Endothelial cell of umbilical vein (primary cell): ENCODE measurements around the gene ARID3B. TPM values are rescaled to one million over a fixed set of nuclear protein-coding genes. Genes with fewer than 3 reads are reported as not detected.

Experiments
- BruUV-seq: library from RNA; stranded (reverse); fragments of 400-500 nt; replicated peaks from 2 replicates; lab custom pipeline; 2021; lab: Mats Ljungman, UMichigan
- CTCF ChIA-PET: fragments of 300-600, 350-600 bp; sonication (Branson Sonifier 250); formaldehyde crosslinking; loops from one replicate; lab custom pipeline; 2021; ENCODE audit warnings: antibody characterized with exemption, inconsistent platforms; lab: Charles Lee
- POLR2A ChIA-PET: fragments of 300-600, 350-600 bp; sonication (Branson Sonifier 250); formaldehyde crosslinking; loops from one replicate; lab custom pipeline; 2021; ENCODE audit warnings: antibody characterized with exemption, inconsistent platforms; lab: Charles Lee
- DNase-seq: peaks from one replicate; pipeline ENCODE4 v3.0.0-alpha.2; 2011; ENCODE audit warnings: low read depth, low spot score
- FAIRE-seq: peaks from 2 replicates; lab custom pipeline; 2011; peaks lifted over from hg19 to GRCh38; lab: Jason Lieb, UNC
- H2AFZ ChIP-seq: 2 replicates; pipeline ENCODE4 v1.6.0; 2012; ENCODE audit warnings: low read depth, low read length, control low read depth, inconsistent platforms
- H3K27ac ChIP-seq: 2 replicates; pipeline ENCODE4 v1.5.1; 2011; ENCODE audit warnings: low read depth, mild to moderate bottlenecking, control low read depth, low read length, moderate library complexity; ENCODE audit not compliant: insufficient read depth
- H3K27me3 ChIP-seq, 2 experiments: 2 replicates each; pipeline versions ENCODE4 v1.6.0 to v1.6.1; 2011; ENCODE audit warnings: low read length in 2 of 2, mixed read lengths in 1 of 2; ENCODE audit not compliant: control insufficient read depth in 2 of 2, insufficient read depth in 2 of 2
- H3K36me3 ChIP-seq, 2 experiments: 2 replicates in 1 of 2; 3 replicates in 1 of 2; pipeline ENCODE4 v1.5.1; 2011; ENCODE audit warnings: low read length in 2 of 2, mild to moderate bottlenecking in 1 of 2, moderate library complexity in 1 of 2; ENCODE audit not compliant: control insufficient read depth in 2 of 2, insufficient read depth in 2 of 2; ENCODE audit errors: extremely low read depth in 1 of 2
- H3K4me1 ChIP-seq: 3 replicates; pipeline ENCODE4 v1.5.1; 2011; ENCODE audit warnings: mild to moderate bottlenecking, low read length; ENCODE audit not compliant: control insufficient read depth, insufficient read depth; ENCODE audit errors: extremely low read depth
- H3K4me2 ChIP-seq: 2 replicates; pipeline ENCODE4 v1.6.1; 2011; ENCODE audit warnings: low read length, control low read depth, mixed read lengths; ENCODE audit not compliant: insufficient read depth
- H3K4me3 ChIP-seq, 3 experiments: fragments of 200-600 bp in 1 of 3; sonication (generic), shearing (Covaris generic) in 1 of 3; replicated peaks in 1 of 3; 2 replicates each; pipeline ENCODE4 v1.5.1; 2011 to 2016; ENCODE audit warnings: control low read depth in 3 of 3, low read length in 3 of 3, mild to moderate bottlenecking in 2 of 3, inconsistent platforms in 1 of 3, low read depth in 1 of 3, moderate library complexity in 1 of 3; ENCODE audit not compliant: insufficient read depth in 1 of 3
- H3K79me2 ChIP-seq: 2 replicates; pipeline ENCODE4 v1.6.0; 2012; ENCODE audit warnings: low read length, inconsistent platforms; ENCODE audit not compliant: control insufficient read depth, insufficient read depth
- H3K9ac ChIP-seq: replicated peaks from 2 replicates; pipeline ENCODE3; 2011; ENCODE audit warnings: low read length, control low read depth; ENCODE audit not compliant: insufficient read depth; ENCODE audit errors: extremely low read depth
- H3K9me1 ChIP-seq: replicated peaks from 3 replicates; pipeline ENCODE4 v1.6.0; 2011; ENCODE audit warnings: mild to moderate bottlenecking, low read length; ENCODE audit not compliant: control insufficient read depth, insufficient read depth; ENCODE audit errors: extremely low read depth
- H3K9me3 ChIP-seq: replicated peaks from 2 replicates; pipeline ENCODE4 v1.5.1; 2012; ENCODE audit warnings: low read length, inconsistent platforms; ENCODE audit not compliant: control insufficient read depth, insufficient read depth
- H4K20me1 ChIP-seq: replicated peaks from 2 replicates; pipeline ENCODE3; 2011; ENCODE audit warnings: mild to moderate bottlenecking, low read length; ENCODE audit not compliant: control insufficient read depth, insufficient read depth; ENCODE audit errors: extremely low read depth
- EZH2 ChIP-seq: IDR thresholded peaks from 2 replicates; pipeline ENCODE4 v1.6.1; 2012; ENCODE audit warnings: borderline replicate concordance, low read depth, mild to moderate bottlenecking, moderate library complexity, low read length, inconsistent platforms; ENCODE audit not compliant: severe bottlenecking
- FOS ChIP-seq: IDR thresholded peaks from 2 replicates; pipeline ENCODE4 v1.6.1; 2011; ENCODE audit warnings: mild to moderate bottlenecking, low read length, moderate library complexity, borderline replicate concordance; ENCODE audit not compliant: insufficient read depth
- GATA2 ChIP-seq: IDR thresholded peaks from 2 replicates; pipeline ENCODE4 v1.7.0; 2011; ENCODE audit warnings: low read depth, mild to moderate bottlenecking, moderate library complexity, mixed read lengths, low read length; ENCODE audit not compliant: insufficient read length, insufficient read depth
- JUN ChIP-seq: IDR thresholded peaks from 2 replicates; pipeline ENCODE4 v1.6.1; 2011; ENCODE audit warnings: borderline replicate concordance, low read depth; ENCODE audit not compliant: insufficient read length, insufficient read depth
- MAX ChIP-seq: IDR thresholded peaks from 2 replicates; pipeline ENCODE4 v1.6.1; 2011; ENCODE audit not compliant: insufficient read depth, insufficient read length
- MYC ChIP-seq: IDR thresholded peaks from one replicate; pipeline ENCODE4 v1.6.1; 2011; ENCODE audit warnings: mild to moderate bottlenecking, low read depth, low read length
- POLR2A ChIP-seq: IDR thresholded peaks from 2 replicates; pipeline ENCODE4 v1.6.1; 2012; ENCODE audit warnings: low read depth, mild to moderate bottlenecking, control low read depth, low read length
- POLR2AphosphoS5 ChIP-seq: IDR thresholded peaks from 2 replicates; pipeline ENCODE4 v1.6.1; 2012; ENCODE audit warnings: low read depth, mild to moderate bottlenecking, control low read depth, low read length, moderate library complexity; ENCODE audit not compliant: insufficient read depth
- dilution Hi-C: fragments of 300-500 bp; cut with MboI; formaldehyde crosslinking; loops from one replicate; pipeline ENCODE4 v1.15.0; 2019; ENCODE audit warnings: low sequenced_read_pairs; ENCODE audit not compliant: extremely low pct_ligation_motif_present
- intact Hi-C: fragments of 100-400 bp; cut with micrococcal nuclease; formaldehyde crosslinking; loops from one replicate; pipeline ENCODE4 v1.10.0; 2022
- polyA plus RNA-seq, 4 experiments: library from polyadenylated mRNA; depleted of rRNA in 3 of 4; stranded (reverse) in 3 of 4; unstranded in 1 of 4; fragments of >200 nt; gene quantifications; 2 replicates each; pipeline versions ENCODE4 v1.2.1 to v1.2.3, GENCODE V29; 2011 to 2012; ENCODE audit warnings: missing spikeins in 1 of 4
- total RNA-seq: library from RNA; stranded (reverse); gene quantifications from 2 replicates; pipeline ENCODE4 v1.2.3, GENCODE V29; 2021
- TF ChIP-seq, protein P1 (sequence below), 2 donors: IDR thresholded peaks; 1 replicate in 1 of 2; 2 replicates in 1 of 2; pipeline ENCODE4 v1.5.1; 2011; ENCODE audit warnings: low read length in 2 of 2, mild to moderate bottlenecking in 2 of 2, moderate library complexity in 2 of 2, control low read depth in 1 of 2, inconsistent platforms in 1 of 2, low read depth in 1 of 2; ENCODE audit not compliant: insufficient read depth in 1 of 2; ENCODE audit errors: extremely low read depth in 1 of 2

The ARID3B gene
- total and polyA plus RNA-seq, 2 donors (not counting 3 experiments of a cell fraction or from before 2014, with no cell fraction given) = 6.2 to 10.0 TPM

DNA sequence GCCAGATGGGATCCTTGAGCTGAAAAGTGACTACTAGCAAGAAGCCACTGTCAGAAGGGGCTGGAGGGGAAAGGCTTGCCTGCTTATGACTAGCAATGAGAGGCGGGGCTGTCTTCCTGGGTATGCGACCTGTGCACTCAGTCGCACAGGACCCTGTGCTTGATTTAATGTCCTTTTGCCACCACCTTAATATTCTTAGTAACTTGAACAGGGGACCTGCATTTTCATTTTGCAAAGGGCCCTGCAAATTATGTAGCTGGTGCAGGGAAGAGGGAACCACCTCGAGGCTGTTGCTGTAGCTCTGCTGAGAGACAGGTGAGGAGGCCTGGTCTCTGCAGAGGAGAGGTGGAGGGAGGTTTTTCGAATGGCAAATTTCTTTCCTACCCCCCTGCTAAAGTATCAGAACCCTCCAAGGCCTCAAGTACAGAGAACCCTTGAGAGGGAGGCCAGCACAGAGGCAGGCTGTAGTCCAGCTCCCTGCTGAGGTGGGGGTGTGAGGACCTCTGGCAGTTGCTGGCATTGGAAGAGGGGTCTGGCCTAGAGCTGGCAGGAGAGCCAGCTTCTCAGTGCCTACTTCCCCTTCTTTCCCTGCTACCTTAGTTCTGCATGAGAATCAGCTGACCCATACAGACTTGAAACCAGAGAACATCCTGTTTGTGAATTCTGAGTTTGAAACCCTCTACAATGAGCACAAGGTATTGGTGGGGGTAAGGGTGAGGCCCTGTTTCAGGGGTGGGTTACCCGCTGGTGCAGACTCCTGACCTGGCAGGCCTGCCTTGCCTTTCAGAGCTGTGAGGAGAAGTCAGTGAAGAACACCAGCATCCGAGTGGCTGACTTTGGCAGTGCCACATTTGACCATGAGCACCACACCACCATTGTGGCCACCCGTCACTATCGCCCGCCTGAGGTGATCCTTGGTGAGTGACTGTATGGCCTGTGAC is 86.0 kb downstream of the ARID3B start:
- FAIRE-seq (no peak), DNase-seq (no peak)
- intact Hi-C loops (no loop called here), dilution Hi-C loops (loop anchor here (25.0 kb wide), 1 partner anchor 135 kb away; no protein-coding TSS in a partner anchor)
- Histone ChIP-seq H3K9me3 (no peaks in the 10 kb centered on the region), H3K27me3 (no peaks in the 10 kb centered on the region), H3K4me2 (no peak overlapping the region), H3K36me3 (peaks cover 27 to 79% of the 10 kb centered on the region in 2 experiments), H2AFZ (no peak overlapping the region), H4K20me1 (peaks cover 2% of the 10 kb centered on the region), H3K79me2 (peaks cover 9% of the 10 kb centered on the region), H3K9ac (no peak overlapping the region), H3K27ac (no peak overlapping the region), H3K4me3 (no peak overlapping the region), H3K9me1 (no peaks in the 10 kb centered on the region), H3K4me1 (no peaks in the 10 kb centered on the region)
- no TSS peak for BruUV-seq
- ChIA-PET CTCF (interaction anchor here (0.6 to 2.7 kb wide), 3 partner anchors 135 to 144 kb away, joined by 3 to 12 read pairs (median 8); no protein-coding TSS in a partner anchor), POLR2A (no interaction called here)
- TF ChIP-seq POLR2A (no peak), FOS (no peak), MYC (no peak), POLR2AphosphoS5 (no peak), GATA2 (no peak), MAX (no peak), EZH2 (no peak), JUN (no peak)
- TF ChIP-seq, protein P1, sequence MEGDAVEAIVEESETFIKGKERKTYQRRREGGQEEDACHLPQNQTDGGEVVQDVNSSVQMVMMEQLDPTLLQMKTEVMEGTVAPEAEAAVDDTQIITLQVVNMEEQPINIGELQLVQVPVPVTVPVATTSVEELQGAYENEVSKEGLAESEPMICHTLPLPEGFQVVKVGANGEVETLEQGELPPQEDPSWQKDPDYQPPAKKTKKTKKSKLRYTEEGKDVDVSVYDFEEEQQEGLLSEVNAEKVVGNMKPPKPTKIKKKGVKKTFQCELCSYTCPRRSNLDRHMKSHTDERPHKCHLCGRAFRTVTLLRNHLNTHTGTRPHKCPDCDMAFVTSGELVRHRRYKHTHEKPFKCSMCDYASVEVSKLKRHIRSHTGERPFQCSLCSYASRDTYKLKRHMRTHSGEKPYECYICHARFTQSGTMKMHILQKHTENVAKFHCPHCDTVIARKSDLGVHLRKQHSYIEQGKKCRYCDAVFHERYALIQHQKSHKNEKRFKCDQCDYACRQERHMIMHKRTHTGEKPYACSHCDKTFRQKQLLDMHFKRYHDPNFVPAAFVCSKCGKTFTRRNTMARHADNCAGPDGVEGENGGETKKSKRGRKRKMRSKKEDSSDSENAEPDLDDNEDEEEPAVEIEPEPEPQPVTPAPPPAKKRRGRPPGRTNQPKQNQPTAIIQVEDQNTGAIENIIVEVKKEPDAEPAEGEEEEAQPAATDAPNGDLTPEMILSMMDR (IDR thresholded peaks at IDR 0.05; ENCODE audit: extremely low read depth in 1 of 2, insufficient read depth in 1 of 2, low read depth in 1 of 2, low read length in 2 of 2) = no peak
